GM19468 (cell line): Measurements from ENCODE around the gene AUNIP.

Source experiments
- ATAC-seq: cut with Tn5 transposase; IDR thresholded peaks from one replicate; pipeline ENCODE4 v1.9.1; 2021; ENCODE audit warnings: mild to moderate bottlenecking, moderate library complexity, moderate number of reproducible peaks; ENCODE audit not compliant: unreplicated experiment; ENCODE audit errors: extremely low read depth

AUNIP gene

GRCh38 chr1:25798666-25799351 is 60.4 kb downstream of the AUNIP start:
- no peak for ATAC-seq

- no peak for ATAC-seq
These were observed 61.3 kb downstream of the AUNIP start for GRCh38 chr1:25797939-25798338.

- no peak for ATAC-seq
These were observed 62.3 kb downstream of the AUNIP start for GRCh38 chr1:25796811-25797458.

GRCh38 chr1:25795946-25796810 is 63.1 kb downstream of the AUNIP start:
- ATAC-seq, result no peak

- ATAC-seq, result no peak
These were observed 64.0 kb downstream of the AUNIP start for GRCh38 chr1:25795211-25795610.

GRCh38 chr1:25794325-25794724 is 64.9 kb downstream of the AUNIP start:
- no peak for ATAC-seq

- ATAC-seq, result no peak
These were observed 65.6 kb downstream of the AUNIP start for GRCh38 chr1:25793585-25794170.

GRCh38 chr1:25792115-25792514 is 67.1 kb downstream of the AUNIP start:
- no peak for ATAC-seq

- no peak for ATAC-seq
These were observed 68.8 kb downstream of the AUNIP start for GRCh38 chr1:25790472-25790871.

GRCh38 chr1:25787760-25788166 is 71.5 kb downstream of the AUNIP start:
- no peak for ATAC-seq

- ATAC-seq, result no peak
These were observed 72.1 kb downstream of the AUNIP start for GRCh38 chr1:25786887-25787759.

- no peak for ATAC-seq
These were observed 73.8 kb downstream of the AUNIP start for GRCh38 chr1:25785333-25786067.

GRCh38 chr1:25784575-25785051 is 74.6 kb downstream of the AUNIP start:
- ATAC-seq, result no peak
